HEK293 (cell line): ENCODE results near the gene FLCN.

Experiments used
- CTCF ChIA-PET: fragments of 350-600 bp; formaldehyde crosslinking; extraction: SDS; loops from one replicate; lab custom pipeline; 2021; ENCODE audit warnings: antibody characterized with exemption; lab: Yijun Ruan, JAX
- POLR2A ChIA-PET: fragments of 300-600 bp; formaldehyde crosslinking; extraction: SDS; loops from one replicate; lab custom pipeline; 2020; ENCODE audit warnings: antibody characterized with exemption, inconsistent platforms; lab: Yijun Ruan, JAX
- H3K27ac ChIP-seq: fragments of 200-500 bp; sonication (Bioruptor generic); 2 replicates; pipeline ENCODE4 v1.5.1; 2014; ENCODE audit warnings: low read depth, low read length, control low read depth, inconsistent platforms; ENCODE audit errors: extremely low read depth
- H3K36me3 ChIP-seq, 2 experiments: fragments of 200-500 bp in 1 of 2; sonication (Bioruptor generic) in 1 of 2; 1 replicate in 1 of 2; 2 replicates in 1 of 2; pipeline ENCODE4 v1.5.1; 2014 to 2017; ENCODE audit warnings: inconsistent platforms in 2 of 2, low read length in 2 of 2; ENCODE audit not compliant: control insufficient read depth in 2 of 2, insufficient read depth in 1 of 2
- H3K4me1 ChIP-seq: fragments of 200-500 bp; sonication (Bioruptor generic); 2 replicates; pipeline ENCODE4 v1.5.1; 2014; ENCODE audit warnings: mild to moderate bottlenecking, low read length, inconsistent platforms; ENCODE audit not compliant: control insufficient read depth, insufficient read depth
- H3K4me3 ChIP-seq: 2 replicates; pipeline ENCODE4 v1.5.1; 2011; ENCODE audit warnings: low read depth, mild to moderate bottlenecking, control low read depth, low read length, moderate library complexity
- H3K9me3 ChIP-seq: fragments of 200-500 bp; sonication (Bioruptor generic); 2 replicates; pipeline ENCODE4 v1.5.1; 2014; ENCODE audit warnings: low read depth, low read length, inconsistent platforms; ENCODE audit not compliant: control insufficient read depth, insufficient read depth
- BCL11A ChIP-seq: fragments of 450-650 bp; formaldehyde crosslinking; IDR thresholded peaks from 2 replicates; pipeline ENCODE4 v1.5.1; 2016; ENCODE audit warnings: low read depth, missing biosample characterization, missing genetic modification characterization
- EGR2 ChIP-seq: fragments of 450-650 bp; formaldehyde crosslinking; IDR thresholded peaks from 2 replicates; pipeline ENCODE4 v1.5.1; 2016; ENCODE audit warnings: low read depth, missing biosample characterization, missing genetic modification characterization
- FEZF1 ChIP-seq: fragments of 450-650 bp; formaldehyde crosslinking; IDR thresholded peaks from 2 replicates; pipeline ENCODE4 v1.5.1; 2016; ENCODE audit warnings: missing biosample characterization, missing genetic modification characterization
- HOXA7 ChIP-seq: sonication (generic); formaldehyde crosslinking; IDR thresholded peaks from 2 replicates; pipeline ENCODE4 v1.8.1; 2022; ENCODE audit warnings: missing genetic modification reagents, borderline replicate concordance
- SCRT1 ChIP-seq: fragments of 450-650 bp; formaldehyde crosslinking; IDR thresholded peaks from 2 replicates; pipeline ENCODE4 v1.5.1; 2016; ENCODE audit warnings: missing biosample characterization, missing genetic modification characterization, borderline replicate concordance
- ZNF112 ChIP-seq: fragments of 450-650 bp; formaldehyde crosslinking; IDR thresholded peaks from 2 replicates; pipeline ENCODE4 v1.5.0; 2017; ENCODE audit warnings: missing biosample characterization, missing genetic modification characterization
- ZNF121 ChIP-seq: fragments of 450-650 bp; formaldehyde crosslinking; IDR thresholded peaks from 2 replicates; pipeline ENCODE4 v1.5.1; 2016; ENCODE audit warnings: missing biosample characterization, missing genetic modification characterization
- ZNF132 ChIP-seq: fragments of 450-650 bp; formaldehyde crosslinking; IDR thresholded peaks from 2 replicates; pipeline ENCODE4 v1.5.1; 2017; ENCODE audit warnings: missing biosample characterization, missing genetic modification characterization, borderline replicate concordance
- ZNF157 ChIP-seq: fragments of 450-650 bp; formaldehyde crosslinking; IDR thresholded peaks from 2 replicates; pipeline ENCODE4 v1.5.1; 2016; ENCODE audit warnings: missing biosample characterization, missing genetic modification characterization
- ZNF19 ChIP-seq: fragments of 450-650 bp; formaldehyde crosslinking; IDR thresholded peaks from 2 replicates; pipeline ENCODE4; 2016; ENCODE audit warnings: missing biosample characterization, missing genetic modification characterization, low read depth
- ZNF2 ChIP-seq: fragments of 450-650 bp; formaldehyde crosslinking; IDR thresholded peaks from 2 replicates; pipeline ENCODE4 v1.5.1; 2016; ENCODE audit warnings: missing biosample characterization, missing genetic modification characterization
- ZNF274 ChIP-seq, 2 experiments: fragments of 200-500 bp in 1 of 2; fragments of 450-650 bp in 1 of 2; sonication (Bioruptor generic) in 1 of 2; formaldehyde crosslinking in 1 of 2; IDR thresholded peaks; 2 replicates each; pipeline versions ENCODE4 v1.5.1 to v1.6.1; 2014 to 2016; ENCODE audit warnings: borderline replicate concordance in 1 of 2, inconsistent platforms in 1 of 2, low read length in 1 of 2, missing biosample characterization in 1 of 2, missing genetic modification characterization in 1 of 2
- ZNF311 ChIP-seq: fragments of 450-650 bp; formaldehyde crosslinking; IDR thresholded peaks from 2 replicates; pipeline ENCODE4 v1.5.1; 2017; ENCODE audit warnings: missing biosample characterization, missing genetic modification characterization, borderline replicate concordance
- ZNF350 ChIP-seq: fragments of 450-650 bp; formaldehyde crosslinking; IDR thresholded peaks from 2 replicates; pipeline ENCODE4 v1.5.0; 2017; ENCODE audit warnings: missing biosample characterization, mild to moderate bottlenecking, missing genetic modification characterization
- ZNF426 ChIP-seq: fragments of 450-650 bp; formaldehyde crosslinking; IDR thresholded peaks from 2 replicates; pipeline ENCODE4 v1.5.1; 2017; ENCODE audit warnings: missing biosample characterization, missing genetic modification characterization, mild to moderate bottlenecking, inconsistent platforms, moderate library complexity
- ZNF610 ChIP-seq: fragments of 450-650 bp; formaldehyde crosslinking; IDR thresholded peaks from 2 replicates; pipeline ENCODE4 v1.5.1; 2016; ENCODE audit warnings: missing biosample characterization, missing genetic modification characterization, borderline replicate concordance
- ZNF658 ChIP-seq: fragments of 450-650 bp; formaldehyde crosslinking; IDR thresholded peaks from 2 replicates; pipeline ENCODE4; 2016; ENCODE audit warnings: missing biosample characterization, missing genetic modification characterization
- ZNF747 ChIP-seq: fragments of 450-650 bp; formaldehyde crosslinking; IDR thresholded peaks from 2 replicates; pipeline ENCODE4 v1.5.1; 2016; ENCODE audit warnings: missing biosample characterization, missing genetic modification characterization
- ZNF837 ChIP-seq: fragments of 450-650 bp; formaldehyde crosslinking; IDR thresholded peaks from 2 replicates; pipeline ENCODE4 v1.5.1; 2016; ENCODE audit warnings: missing biosample characterization, missing genetic modification characterization
- TF ChIP-seq, protein P1 (sequence below): fragments of 450-650 bp; formaldehyde crosslinking; IDR thresholded peaks from 2 replicates; pipeline ENCODE4 v1.5.1; 2016; ENCODE audit warnings: missing biosample characterization, missing genetic modification characterization
- TF ChIP-seq, protein P2 (sequence below): fragments of 450-650 bp; formaldehyde crosslinking; IDR thresholded peaks from 2 replicates; pipeline ENCODE4; 2016; ENCODE audit warnings: missing biosample characterization, missing genetic modification characterization
- TF ChIP-seq, protein P3 (sequence below): fragments of 450-650 bp; formaldehyde crosslinking; IDR thresholded peaks from 2 replicates; pipeline ENCODE4 v1.5.1; 2016; ENCODE audit warnings: missing biosample characterization, missing genetic modification characterization

FLCN gene

DNA sequence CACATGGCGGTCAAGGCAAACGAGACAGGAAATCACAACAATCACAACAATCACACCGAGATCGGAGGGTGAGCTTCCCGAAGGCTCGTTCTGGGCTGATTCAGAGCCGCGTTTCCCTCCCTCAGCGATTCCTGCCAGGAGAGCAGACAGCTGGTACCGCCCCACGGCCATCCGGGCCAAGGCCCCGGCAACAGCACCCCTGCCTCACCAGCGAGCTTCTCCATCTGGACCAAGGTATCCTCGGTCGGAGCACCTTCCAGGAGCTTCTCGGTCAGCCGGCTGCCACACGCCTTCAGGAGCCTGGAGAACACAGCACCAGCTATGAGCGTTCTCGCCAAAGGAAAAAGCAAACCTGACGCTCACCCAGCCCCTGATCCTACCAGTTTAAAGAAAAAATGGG is 15.6 kb downstream of the FLCN start (continued):
- TF ChIP-seq ZNF274 (IDR thresholded peaks at IDR 0.05; ENCODE audit: low read length) (no peak), ZNF274 (tag by site-specific recombination; IDR thresholded peaks at IDR 0.05; ENCODE audit: borderline replicate concordance) (no peak)

DNA sequence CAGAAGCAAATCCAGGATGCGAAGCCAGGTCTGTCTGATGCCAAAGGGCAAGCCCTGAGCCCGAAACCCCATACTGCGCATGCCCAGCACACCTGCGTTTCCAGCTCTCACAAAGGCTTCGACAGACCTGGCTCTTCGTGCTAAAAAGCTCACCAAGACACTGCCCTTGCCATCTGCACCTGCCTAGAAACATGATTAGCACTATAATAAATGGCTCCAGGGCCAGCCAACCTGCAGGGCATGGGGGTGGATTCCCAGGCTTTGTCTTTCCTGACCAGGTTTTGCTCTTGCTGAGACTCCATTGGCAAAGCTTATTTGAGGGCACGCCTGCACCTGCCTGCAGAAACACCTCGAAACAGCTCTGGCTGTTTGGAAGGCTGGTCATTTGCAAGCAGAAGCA is 16.4 kb downstream of the FLCN start:
- Histone ChIP-seq H3K4me3 (no peak overlapping the region), H3K36me3 (peaks cover 27 to 100% of the 10 kb centered on the region in 2 experiments; a peak in 2 of 3 replicates), H3K9me3 (no peaks in the 10 kb centered on the region), H3K4me1 (no peaks in the 10 kb centered on the region), H3K27ac (no peak overlapping the region)
- POLR2A ChIA-PET = no interaction called here
- CTCF ChIA-PET = interaction anchor here (0.8 kb wide), 1 partner anchor 79 kb away, joined by 5 read pairs; no protein-coding TSS in a partner anchor
- TF ChIP-seq, protein P1, sequence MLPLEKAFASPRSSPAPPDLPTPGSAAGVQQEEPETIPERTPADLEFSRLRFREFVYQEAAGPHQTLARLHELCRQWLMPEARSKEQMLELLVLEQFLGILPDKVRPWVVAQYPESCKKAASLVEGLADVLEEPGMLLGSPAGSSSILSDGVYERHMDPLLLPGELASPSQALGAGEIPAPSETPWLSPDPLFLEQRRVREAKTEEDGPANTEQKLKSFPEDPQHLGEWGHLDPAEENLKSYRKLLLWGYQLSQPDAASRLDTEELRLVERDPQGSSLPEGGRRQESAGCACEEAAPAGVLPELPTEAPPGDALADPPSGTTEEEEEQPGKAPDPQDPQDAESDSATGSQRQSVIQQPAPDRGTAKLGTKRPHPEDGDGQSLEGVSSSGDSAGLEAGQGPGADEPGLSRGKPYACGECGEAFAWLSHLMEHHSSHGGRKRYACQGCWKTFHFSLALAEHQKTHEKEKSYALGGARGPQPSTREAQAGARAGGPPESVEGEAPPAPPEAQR (tag by site-specific recombination) = no peak
- TF ChIP-seq ZNF426 (no peak), ZNF610 (tag by site-specific recombination) (no peak), ZNF837 (tag by site-specific recombination) (no peak), ZNF121 (tag by site-specific recombination) (no peak), HOXA7 (CRISPR knock-in tag) (no peak), ZNF311 (tag by site-specific recombination) (no peak), SCRT1 (tag by site-specific recombination) (no peak)

DNA sequence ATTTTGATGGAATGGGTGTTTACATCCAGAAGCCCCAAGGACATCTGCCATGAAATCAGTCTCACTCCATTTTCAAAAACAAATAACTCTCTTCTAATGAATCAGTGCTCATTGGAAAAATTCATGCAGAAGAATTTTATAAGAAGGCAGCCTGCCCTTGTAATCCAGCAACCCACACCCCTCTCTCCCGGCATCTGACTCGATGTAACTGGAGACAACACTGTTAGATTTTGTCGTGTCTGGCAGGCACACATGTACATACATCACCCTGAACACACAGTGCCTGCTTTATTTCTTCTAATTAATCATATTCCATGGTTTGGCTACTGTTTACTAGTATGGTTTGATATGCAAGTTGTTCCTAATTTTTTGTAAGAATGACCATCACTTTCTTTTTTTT is 19.0 kb downstream of the FLCN start:
- H3K9me3 ChIP-seq = no peaks in the 10 kb centered on the region
- ChIA-PET CTCF (no interaction called here), POLR2A (no interaction called here)
- H3K4me3 ChIP-seq = no peak overlapping the region
- TF ChIP-seq, protein P1 (tag by site-specific recombination) = no peak
- no peak for TF ChIP-seq ZNF350 (tag by site-specific recombination)
- TF ChIP-seq ZNF19 (tag by site-specific recombination) = no peak
- no peak for TF ChIP-seq FEZF1 (tag by site-specific recombination)
- TF ChIP-seq EGR2 (tag by site-specific recombination) = no peak
- TF ChIP-seq ZNF132 = no peak
- no peak for TF ChIP-seq ZNF157 (tag by site-specific recombination)
- TF ChIP-seq ZNF112 (tag by site-specific recombination) = no peak
- TF ChIP-seq, protein P2, sequence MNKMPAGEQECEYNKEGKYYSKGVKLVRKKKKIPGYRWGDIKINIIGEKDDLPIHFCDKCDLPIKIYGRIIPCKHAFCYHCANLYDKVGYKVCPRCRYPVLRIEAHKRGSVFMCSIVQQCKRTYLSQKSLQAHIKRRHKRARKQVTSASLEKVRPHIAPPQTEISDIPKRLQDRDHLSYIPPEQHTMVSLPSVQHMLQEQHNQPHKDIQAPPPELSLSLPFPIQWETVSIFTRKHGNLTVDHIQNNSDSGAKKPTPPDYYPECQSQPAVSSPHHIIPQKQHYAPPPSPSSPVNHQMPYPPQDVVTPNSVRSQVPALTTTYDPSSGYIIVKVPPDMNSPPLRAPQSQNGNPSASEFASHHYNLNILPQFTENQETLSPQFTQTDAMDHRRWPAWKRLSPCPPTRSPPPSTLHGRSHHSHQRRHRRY (tag by site-specific recombination) = no peak
- no peak for TF ChIP-seq ZNF747 (tag by site-specific recombination)
- no peak for TF ChIP-seq ZNF2 (tag by site-specific recombination)
- no peak for TF ChIP-seq BCL11A (tag by site-specific recombination)
- no peak for TF ChIP-seq ZNF658 (tag by site-specific recombination)
- TF ChIP-seq, protein P3, sequence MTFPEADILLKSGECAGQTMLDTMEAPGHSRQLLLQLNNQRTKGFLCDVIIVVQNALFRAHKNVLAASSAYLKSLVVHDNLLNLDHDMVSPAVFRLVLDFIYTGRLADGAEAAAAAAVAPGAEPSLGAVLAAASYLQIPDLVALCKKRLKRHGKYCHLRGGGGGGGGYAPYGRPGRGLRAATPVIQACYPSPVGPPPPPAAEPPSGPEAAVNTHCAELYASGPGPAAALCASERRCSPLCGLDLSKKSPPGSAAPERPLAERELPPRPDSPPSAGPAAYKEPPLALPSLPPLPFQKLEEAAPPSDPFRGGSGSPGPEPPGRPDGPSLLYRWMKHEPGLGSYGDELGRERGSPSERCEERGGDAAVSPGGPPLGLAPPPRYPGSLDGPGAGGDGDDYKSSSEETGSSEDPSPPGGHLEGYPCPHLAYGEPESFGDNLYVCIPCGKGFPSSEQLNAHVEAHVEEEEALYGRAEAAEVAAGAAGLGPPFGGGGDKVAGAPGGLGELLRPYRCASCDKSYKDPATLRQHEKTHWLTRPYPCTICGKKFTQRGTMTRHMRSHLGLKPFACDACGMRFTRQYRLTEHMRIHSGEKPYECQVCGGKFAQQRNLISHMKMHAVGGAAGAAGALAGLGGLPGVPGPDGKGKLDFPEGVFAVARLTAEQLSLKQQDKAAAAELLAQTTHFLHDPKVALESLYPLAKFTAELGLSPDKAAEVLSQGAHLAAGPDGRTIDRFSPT (tag by site-specific recombination) = no peak
- H3K27ac ChIP-seq = no peak overlapping the region
- no peaks in the 10 kb centered on the region for H3K4me1 ChIP-seq
- H3K36me3 ChIP-seq = peaks cover 20 to 96% of the 10 kb centered on the region in 2 experiments
